Raji (cell line): Measurements from ENCODE around the gene TBC1D24.

Experiments
- POLR2A ChIP-seq: IDR thresholded peaks from 2 replicates; pipeline ENCODE4 v1.6.1; 2011; ENCODE audit warnings: low read depth, low read length, control low read depth; ENCODE audit not compliant: insufficient read depth

The TBC1D24 gene

DNA sequence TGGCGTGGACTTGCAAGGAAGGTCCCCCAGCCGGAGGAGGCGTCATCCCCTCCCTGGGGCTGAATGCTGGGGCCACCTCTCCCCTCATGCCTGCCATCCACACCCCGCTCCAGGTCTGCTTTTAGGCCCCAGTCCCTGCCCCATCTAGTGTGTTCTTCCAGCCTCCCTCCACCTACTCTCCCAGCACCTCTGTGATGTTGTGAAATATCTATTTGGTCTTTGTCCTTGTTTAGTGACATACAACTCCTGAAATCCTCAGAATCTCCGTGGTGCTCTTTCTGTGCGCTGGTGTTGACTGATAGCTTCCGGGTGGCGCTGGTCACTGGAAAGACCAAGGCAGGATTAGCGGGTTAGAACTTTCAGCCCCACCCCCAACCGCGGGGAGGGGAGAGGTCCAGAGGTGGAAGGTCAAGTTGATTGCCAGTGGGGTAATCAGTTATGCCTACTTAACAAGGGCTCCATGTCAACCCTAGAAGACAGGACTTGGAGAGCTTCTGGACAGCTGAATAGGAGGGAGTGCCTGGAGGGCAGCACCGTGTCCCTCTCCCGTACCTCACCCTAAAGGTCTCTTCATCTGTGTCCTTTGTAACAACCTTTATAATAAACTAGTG, 10.1 kb downstream of the TBC1D24 start:
- no peak for TF ChIP-seq POLR2A

DNA sequence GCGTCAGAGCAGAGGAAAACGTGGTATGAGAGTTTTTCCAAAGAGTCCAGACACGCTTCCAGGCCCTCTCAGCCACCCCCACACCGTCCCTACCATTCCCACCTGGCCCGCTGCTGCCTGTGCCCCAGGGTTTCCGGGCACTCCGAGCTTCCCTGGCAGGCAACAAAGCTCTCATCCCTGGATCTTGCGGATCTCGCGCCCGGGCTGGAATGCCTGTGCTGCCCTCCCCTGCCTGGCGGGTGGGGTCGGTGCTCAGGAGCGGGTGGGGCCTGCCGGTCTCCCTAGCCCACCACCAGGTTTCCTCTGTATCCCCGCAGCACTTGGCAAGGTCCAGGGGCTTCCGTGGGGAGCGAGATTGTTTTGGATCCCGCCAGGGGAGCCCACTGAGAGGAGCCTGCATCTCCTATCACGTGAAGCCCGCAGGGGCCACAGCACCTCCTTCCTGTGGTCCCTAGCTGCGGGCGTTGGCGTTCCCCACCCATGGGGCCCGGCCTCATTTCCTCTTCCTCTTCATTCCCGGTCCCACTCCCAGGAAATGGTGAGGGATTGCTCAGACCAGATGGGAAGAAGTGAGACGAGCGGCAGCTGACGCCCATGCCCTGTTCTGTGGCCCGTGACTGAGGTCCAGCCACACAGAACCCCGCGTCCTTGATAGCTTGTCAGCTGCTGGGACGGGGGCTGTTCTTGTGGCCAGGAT, 11.0 kb downstream of the TBC1D24 start:
- no peak for TF ChIP-seq POLR2A

- no peak for TF ChIP-seq POLR2A
Measured at GRCh38 chr16:2486645-2487516, 12.0 kb downstream of the TBC1D24 start.

DNA sequence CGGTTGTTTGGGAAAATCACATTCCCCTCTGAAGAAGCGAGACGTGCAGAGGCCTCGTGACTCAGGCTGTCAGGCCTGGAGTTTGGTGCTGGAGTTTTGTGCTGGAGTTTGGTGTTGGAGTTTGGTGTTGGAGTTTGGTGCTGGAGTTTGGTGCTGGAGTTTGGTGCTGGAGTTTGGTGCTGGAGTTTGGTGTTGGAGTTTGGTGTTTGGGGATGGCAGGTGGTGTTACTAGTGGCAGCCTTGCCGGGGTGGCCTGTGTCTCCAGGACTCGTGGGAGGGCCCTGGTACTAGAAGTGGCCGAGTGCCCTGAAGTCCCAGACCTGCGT, 12.6 kb downstream of the TBC1D24 start:
- no peak for TF ChIP-seq POLR2A

DNA sequence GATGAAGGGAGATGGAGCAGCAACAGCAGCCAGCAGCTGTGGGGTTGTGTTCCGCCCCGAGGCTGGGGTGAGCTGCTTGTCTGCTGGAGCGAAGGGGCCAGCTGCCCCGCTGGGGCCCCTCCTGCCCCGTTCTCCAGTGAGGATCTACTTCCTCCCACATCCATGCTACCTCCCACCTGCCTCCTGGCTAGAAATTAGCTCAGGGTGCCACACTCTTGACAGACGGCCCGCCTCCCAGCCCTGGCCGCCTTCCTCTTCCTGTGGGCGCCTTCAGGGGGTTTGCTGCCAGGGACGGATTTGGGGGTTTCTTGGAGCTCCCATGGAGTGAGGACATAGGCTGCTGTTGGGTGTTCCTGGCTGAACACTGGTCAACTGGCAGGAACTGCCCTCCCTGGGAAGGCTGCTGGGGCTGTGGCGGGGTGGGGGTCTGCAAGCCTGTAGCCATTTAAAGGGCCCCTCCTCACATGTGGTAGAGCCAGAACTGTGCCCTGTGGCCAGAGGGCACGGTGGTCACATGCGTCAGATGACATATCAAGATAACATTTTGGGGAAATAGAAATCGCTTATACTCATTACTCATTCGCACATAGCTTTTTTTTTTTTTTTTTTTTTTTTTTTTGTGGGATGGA, 13.1 kb downstream of the TBC1D24 start:
- TF ChIP-seq POLR2A = no peak

DNA sequence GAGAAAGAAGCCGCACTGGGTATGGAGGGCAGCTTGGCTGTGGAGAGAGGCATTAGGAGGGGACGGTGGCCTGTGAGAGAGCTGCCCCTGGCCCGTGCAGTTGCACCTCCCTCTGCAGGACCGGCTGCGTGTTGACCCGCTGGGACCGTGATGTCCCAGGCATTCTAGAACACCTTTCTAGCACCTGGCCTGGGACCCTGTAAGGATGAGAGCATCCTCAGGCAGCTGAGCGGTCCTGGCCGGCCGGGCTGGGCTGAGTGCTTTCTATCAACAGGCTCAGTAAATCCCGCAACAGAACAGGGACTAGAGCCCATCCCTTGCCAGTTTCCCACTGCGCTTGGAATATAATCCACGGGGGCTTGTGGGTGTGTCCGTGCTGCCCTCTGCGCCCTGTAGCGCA, 14.7 kb downstream of the TBC1D24 start:
- no peak for TF ChIP-seq POLR2A

DNA sequence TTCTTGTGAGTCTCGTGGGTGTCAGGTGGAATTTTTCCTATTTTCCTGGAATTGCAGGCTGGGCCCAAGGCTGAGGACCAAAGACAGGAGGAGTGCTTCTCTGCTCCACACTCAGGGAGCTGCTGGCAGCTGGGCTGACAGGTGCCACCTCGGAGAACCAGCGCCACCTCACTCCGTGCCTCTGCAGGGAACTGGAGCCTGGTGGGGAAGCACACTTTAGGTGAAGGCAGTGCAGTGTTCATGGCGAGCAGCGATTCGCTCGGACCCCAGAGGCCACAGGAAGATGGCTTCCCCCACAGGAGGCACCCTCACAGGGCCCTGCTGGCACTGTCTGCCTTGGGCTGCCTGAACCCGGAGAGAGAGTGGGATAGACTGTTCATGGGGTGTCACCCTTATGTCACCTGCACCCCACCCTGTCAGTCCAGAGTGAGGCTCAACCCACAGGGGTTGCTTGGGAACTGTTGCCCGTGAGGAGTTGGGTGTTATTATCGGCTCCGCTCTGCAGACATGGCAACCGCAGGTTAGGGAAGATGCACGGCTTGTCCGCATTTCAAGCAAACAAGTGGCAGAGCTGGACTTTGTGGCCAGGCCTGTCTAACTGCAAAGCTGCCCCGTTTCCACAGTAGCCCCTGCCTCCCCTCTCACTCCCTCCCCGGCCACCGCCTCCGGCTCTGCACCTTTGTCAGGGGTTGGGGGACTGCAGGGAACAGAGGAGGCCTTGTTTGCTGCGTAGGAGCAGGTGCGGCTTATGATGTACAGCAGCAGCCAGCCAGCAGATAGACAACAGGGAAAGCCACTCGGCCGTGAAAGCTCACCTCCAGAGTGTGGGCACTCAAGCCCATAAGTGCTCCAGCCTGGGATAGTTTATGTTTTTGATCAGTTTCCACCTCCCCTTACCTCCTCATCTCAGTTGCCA, 15.5 kb downstream of the TBC1D24 start:
- no peak for TF ChIP-seq POLR2A

GRCh38 chr16:2492292-2492691, 17.4 kb downstream of the TBC1D24 start:
- TF ChIP-seq POLR2A = no peak

GRCh38 chr16:2493605-2494004, 18.7 kb downstream of the TBC1D24 start:
- no peak for TF ChIP-seq POLR2A

- TF ChIP-seq POLR2A = no peak
Measured at GRCh38 chr16:2494616-2495015, 19.7 kb downstream of the TBC1D24 start.

DNA sequence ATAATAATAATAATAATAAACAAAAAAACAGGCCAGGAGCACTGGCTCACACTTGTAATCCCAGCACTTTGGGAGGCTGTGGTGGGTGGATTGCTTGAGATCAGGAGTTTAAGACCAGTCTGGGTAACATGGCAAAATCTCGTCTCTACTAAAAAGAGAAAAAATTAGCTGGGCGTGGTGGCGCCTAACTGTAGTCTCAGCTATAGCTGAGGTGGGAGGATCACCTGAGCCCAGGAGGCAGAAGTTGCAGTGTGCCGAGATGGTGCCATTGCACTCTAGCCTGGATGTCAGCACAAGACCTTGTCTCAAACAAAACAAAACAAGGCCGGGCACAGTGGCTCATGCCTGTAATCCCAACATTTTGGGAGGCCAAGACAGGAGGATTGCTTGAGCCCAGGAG, 20.1 kb downstream of the TBC1D24 start:
- TF ChIP-seq POLR2A = no peak

- TF ChIP-seq POLR2A = no peak
Measured at GRCh38 chr16:2496223-2497115, 21.5 kb downstream of the TBC1D24 start.

DNA sequence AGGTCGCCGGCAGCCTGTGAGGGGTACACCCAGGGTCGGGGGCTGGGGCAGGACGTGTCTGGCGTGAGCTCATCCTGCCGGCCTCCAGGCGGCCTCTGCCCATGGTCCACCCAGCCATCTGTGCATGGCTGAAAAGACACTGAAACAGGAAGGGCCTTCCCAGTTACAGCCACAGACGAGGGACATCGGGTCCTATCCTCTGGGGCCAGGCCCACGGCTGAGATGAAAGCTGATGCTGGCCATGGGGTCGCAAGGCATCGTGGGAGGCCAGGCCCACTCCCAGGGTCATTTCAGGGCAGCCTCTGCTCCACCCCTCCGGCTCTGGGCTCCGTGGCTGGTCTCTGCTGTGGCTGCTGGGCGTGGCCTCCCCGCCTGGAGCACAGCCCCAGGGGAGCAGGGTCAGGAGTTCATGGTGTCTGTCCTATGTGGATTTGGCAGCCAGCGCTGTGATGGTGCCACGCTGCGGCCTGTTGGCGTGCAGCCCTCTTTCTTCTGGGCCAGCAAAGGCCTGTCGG, 22.2 kb downstream of the TBC1D24 start:
- no peak for TF ChIP-seq POLR2A
